HG03039 (cell line): ENCODE results near the gene CPEB2.

Source experiments
- ATAC-seq: cut with Tn5 transposase; IDR thresholded peaks from one replicate; pipeline ENCODE4 v1.9.1; 2021; ENCODE audit warnings: mild to moderate bottlenecking, moderate library complexity; ENCODE audit not compliant: unreplicated experiment

CPEB2 gene

DNA sequence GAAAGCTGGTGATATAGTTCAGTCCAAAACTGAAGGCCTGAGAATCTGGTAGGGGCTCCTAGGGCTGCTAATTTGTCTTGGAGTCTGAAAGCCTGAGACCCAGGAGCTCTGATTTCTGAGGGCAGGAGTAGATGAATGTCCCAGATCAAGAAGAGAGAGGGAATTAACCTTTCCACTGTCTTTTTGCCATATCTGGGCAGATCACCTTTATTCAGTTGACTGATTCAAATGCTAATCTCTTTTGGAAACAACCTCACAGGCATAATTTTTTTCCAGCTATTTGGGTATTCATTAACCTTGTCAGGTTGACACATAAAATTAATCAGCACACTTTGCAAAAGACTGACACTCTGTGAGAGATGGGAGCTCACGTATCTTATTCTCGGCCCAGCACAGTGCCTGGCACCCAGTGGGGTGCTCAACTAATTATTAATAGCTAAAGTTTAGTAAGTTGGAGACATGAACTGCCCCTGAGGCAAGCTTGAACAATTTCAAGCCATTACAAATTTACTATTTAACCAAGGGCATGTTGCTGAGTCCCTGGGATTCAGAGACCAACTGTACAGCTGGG, 114.3 kb downstream of the CPEB2 start:
- ATAC-seq = no peak

GRCh38 chr4:15117270-15117946, 115.1 kb downstream of the CPEB2 start:
- no peak for ATAC-seq

DNA sequence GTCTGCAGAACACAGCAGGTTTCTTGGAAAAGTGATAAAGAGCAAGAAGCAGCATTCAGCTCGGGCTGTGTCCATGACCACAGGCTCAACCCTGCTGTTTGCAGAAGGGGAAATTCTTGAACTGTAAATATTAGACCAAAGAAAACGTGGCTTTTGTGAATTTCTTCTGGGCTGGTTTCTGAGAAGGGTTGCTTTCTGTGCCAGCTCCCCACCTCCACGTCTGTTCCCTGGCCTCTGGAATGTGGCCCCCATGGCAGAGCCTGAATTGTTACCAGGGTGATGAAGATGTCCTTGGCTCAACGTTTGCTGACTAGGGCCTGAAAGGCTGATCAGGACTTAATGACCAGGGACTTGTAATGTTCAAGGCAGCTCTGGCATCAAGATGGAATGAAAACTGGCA, 116.0 kb downstream of the CPEB2 start:
- no peak for ATAC-seq
